Measurements from ENCODE around the gene SERPINH1.

DNA sequence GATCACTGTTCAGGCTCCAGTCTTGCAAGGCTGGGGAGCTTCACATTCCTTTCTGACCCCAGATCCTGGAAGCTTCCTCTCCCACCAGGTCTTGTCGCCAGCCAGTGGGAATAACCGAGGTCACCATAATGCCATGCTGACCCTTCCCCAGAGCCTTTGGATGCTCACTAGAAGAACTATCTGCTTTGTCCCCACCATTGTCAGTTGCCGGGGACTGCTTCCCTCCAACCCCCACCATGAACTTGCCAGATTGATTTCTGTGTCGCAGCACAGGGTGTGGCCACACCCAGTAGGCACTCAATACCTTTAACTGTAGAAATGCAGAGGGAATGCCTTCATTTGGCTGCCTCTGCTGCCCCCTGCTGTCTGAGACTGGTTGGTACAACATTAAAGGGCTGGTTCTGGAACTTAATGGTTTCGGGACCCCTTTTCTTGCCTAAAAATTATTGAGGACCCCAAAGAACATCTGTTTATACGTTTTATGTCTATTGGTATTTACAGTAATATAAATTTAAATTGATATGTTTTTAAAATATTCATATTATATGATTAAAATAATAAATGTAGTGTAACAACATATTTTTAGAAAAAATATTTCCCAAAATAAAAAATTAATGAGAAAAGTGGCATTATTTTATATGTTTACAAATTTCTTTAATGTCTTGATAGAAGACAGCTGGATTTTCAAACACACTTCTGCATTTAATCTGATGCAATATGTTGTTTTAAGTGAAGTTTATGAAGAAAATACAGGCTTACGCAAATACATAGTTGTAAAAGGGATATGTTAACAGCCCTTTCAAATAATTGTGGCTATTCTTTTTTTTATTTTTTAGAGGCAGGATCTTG is 29.6 kb upstream of the SERPINH1 start:
- no peak for TF ChIP-seq EZH2 (IDR thresholded peaks at IDR 0.05; ENCODE audit: low read length, unreplicated experiment)
- TF ChIP-seq, protein P1, sequence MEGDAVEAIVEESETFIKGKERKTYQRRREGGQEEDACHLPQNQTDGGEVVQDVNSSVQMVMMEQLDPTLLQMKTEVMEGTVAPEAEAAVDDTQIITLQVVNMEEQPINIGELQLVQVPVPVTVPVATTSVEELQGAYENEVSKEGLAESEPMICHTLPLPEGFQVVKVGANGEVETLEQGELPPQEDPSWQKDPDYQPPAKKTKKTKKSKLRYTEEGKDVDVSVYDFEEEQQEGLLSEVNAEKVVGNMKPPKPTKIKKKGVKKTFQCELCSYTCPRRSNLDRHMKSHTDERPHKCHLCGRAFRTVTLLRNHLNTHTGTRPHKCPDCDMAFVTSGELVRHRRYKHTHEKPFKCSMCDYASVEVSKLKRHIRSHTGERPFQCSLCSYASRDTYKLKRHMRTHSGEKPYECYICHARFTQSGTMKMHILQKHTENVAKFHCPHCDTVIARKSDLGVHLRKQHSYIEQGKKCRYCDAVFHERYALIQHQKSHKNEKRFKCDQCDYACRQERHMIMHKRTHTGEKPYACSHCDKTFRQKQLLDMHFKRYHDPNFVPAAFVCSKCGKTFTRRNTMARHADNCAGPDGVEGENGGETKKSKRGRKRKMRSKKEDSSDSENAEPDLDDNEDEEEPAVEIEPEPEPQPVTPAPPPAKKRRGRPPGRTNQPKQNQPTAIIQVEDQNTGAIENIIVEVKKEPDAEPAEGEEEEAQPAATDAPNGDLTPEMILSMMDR (conservative IDR thresholded peaks at IDR 0.05; ENCODE audit: low read depth, low read length), result peak; percentile 93
